ENCODE data around the gene PIK3CB.

GRCh38 chr3:138684396-138684795 lies 150.3 kb downstream of the PIK3CB start:
- no peak for TF ChIP-seq EZH2phosphoT487 (IDR thresholded peaks at IDR 0.05; ENCODE audit: low read depth, severe bottlenecking, unreplicated experiment)
- TF ChIP-seq CTCF (IDR thresholded peaks at IDR 0.05; ENCODE audit: poor library complexity): no peak
- TF ChIP-seq EZH2 (IDR thresholded peaks at IDR 0.05; ENCODE audit: borderline replicate concordance): no peak

Data from hepatocyte (in vitro differentiated cells).